Keratinocyte (primary cell): ENCODE measurements around the gene DCAF17. TPM values are rescaled to one million over a fixed set of nuclear protein-coding genes. Genes with fewer than 3 reads are reported as not detected.

Experiments
- DNase-seq: peaks from one replicate; pipeline ENCODE4 v3.0.0-alpha.2; 2011; ENCODE audit warnings: low read depth, missing footprints, low spot score
- FAIRE-seq: peaks from 2 replicates; lab custom pipeline; 2011; peaks lifted over from hg19 to GRCh38; lab: Jason Lieb, UNC
- H2AFZ ChIP-seq: 2 replicates; pipeline ENCODE4 v1.6.0; 2012; ENCODE audit warnings: low read length, control low read depth, inconsistent platforms; ENCODE audit not compliant: control insufficient read depth
- H3K27ac ChIP-seq: 2 replicates; pipeline ENCODE4 v1.5.1; 2011; ENCODE audit warnings: low read length; ENCODE audit not compliant: control insufficient read depth, insufficient read depth
- H3K27me3 ChIP-seq: 3 replicates; pipeline ENCODE4 v1.6.0; 2011; ENCODE audit warnings: low read length; ENCODE audit not compliant: control insufficient read depth, insufficient read depth; ENCODE audit errors: extremely low read depth
- H3K36me3 ChIP-seq, 2 experiments: 2 replicates in 1 of 2; 3 replicates in 1 of 2; pipeline ENCODE4 v1.5.1; 2011; ENCODE audit warnings: low read length in 2 of 2, mild to moderate bottlenecking in 1 of 2; ENCODE audit not compliant: control insufficient read depth in 2 of 2, insufficient read depth in 2 of 2; ENCODE audit errors: extremely low read depth in 1 of 2
- H3K4me1 ChIP-seq: 3 replicates; pipeline ENCODE4 v1.5.1; 2011; ENCODE audit warnings: low read length; ENCODE audit not compliant: control insufficient read depth, insufficient read depth; ENCODE audit errors: extremely low read depth
- H3K4me2 ChIP-seq: 3 replicates; pipeline ENCODE4 v1.6.0; 2011; ENCODE audit warnings: low read depth, low read length; ENCODE audit not compliant: control insufficient read depth, insufficient read depth; ENCODE audit errors: extremely low read depth
- H3K4me3 ChIP-seq, 3 experiments: fragments of 200-600 bp in 1 of 3; sonication (generic) in 1 of 3; 2 replicates in 2 of 3; 3 replicates in 1 of 3; pipeline ENCODE4 v1.5.1; 2011 to 2016; ENCODE audit warnings: low read length in 3 of 3, mild to moderate bottlenecking in 3 of 3, control low read depth in 2 of 3, inconsistent platforms in 1 of 3, low read depth in 1 of 3, mixed read lengths in 1 of 3, mixed run types in 1 of 3, moderate library complexity in 1 of 3; ENCODE audit not compliant: control insufficient read depth in 2 of 3, insufficient read depth in 2 of 3; ENCODE audit errors: extremely low read depth in 1 of 3
- H3K79me2 ChIP-seq: 2 replicates; pipeline ENCODE4 v1.6.0; 2012; ENCODE audit warnings: low read length; ENCODE audit not compliant: control insufficient read depth, insufficient read depth
- H3K9ac ChIP-seq: 3 replicates; pipeline ENCODE4 v1.6.0; 2011; ENCODE audit warnings: low read length; ENCODE audit not compliant: control insufficient read depth, insufficient read depth; ENCODE audit errors: extremely low read depth
- H3K9me1 ChIP-seq: 3 replicates; pipeline ENCODE4 v1.6.0; 2011; ENCODE audit warnings: low read length; ENCODE audit not compliant: control insufficient read depth, insufficient read depth; ENCODE audit errors: extremely low read depth
- H3K9me3 ChIP-seq: 2 replicates; pipeline ENCODE4 v1.5.1; 2012; ENCODE audit warnings: low read depth, low read length; ENCODE audit not compliant: control insufficient read depth
- H4K20me1 ChIP-seq: 3 replicates; pipeline ENCODE4 v1.6.0; 2011; ENCODE audit warnings: low read length; ENCODE audit not compliant: control insufficient read depth, insufficient read depth; ENCODE audit errors: extremely low read depth
- CTCF ChIP-seq, 3 experiments: IDR thresholded peaks in 1 of 3; conservative IDR thresholded peaks in 1 of 3; optimal IDR thresholded peaks in 1 of 3; 2 replicates in 2 of 3; 3 replicates in 1 of 3; pipeline versions ENCODE3 to v1.5.1; 2011; ENCODE audit warnings: low read length in 3 of 3, mild to moderate bottlenecking in 3 of 3, moderate library complexity in 2 of 3, control low read depth in 1 of 3, inconsistent platforms in 1 of 3; ENCODE audit not compliant: insufficient read depth in 2 of 3; ENCODE audit errors: extremely low read depth in 1 of 3
- EZH2 ChIP-seq: IDR thresholded peaks from one replicate; pipeline ENCODE4 v1.6.1; 2012; ENCODE audit warnings: inconsistent platforms, mild to moderate bottlenecking, low read length, moderate library complexity
- dilution Hi-C: fragments of 300-500 bp; cut with MboI; formaldehyde crosslinking; loops from one replicate; pipeline ENCODE4 v1.7.0; 2020; ENCODE audit warnings: low sequenced_read_pairs; ENCODE audit not compliant: extremely low pct_ligation_motif_present
- polyA plus RNA-seq, 5 experiments: library from polyadenylated mRNA; depleted of rRNA in 3 of 5; stranded (reverse) in 3 of 5; stranded (forward) in 1 of 5; unstranded in 1 of 5; fragments of >200 nt; gene quantifications; 1 replicate in 1 of 5; 2 replicates in 3 of 5; 3 replicates in 1 of 5; pipeline versions ENCODE4 v1.2.1 to v1.2.3, GENCODE V29; 2011 to 2012; ENCODE audit warnings: missing spikeins in 2 of 5, low read depth in 1 of 5, low replicate concordance in 1 of 5

Gene DCAF17
- polyA plus RNA-seq, 1 donor (not counting 4 experiments of a cell fraction or from before 2014, with no cell fraction given): 22.9 TPM

DNA sequence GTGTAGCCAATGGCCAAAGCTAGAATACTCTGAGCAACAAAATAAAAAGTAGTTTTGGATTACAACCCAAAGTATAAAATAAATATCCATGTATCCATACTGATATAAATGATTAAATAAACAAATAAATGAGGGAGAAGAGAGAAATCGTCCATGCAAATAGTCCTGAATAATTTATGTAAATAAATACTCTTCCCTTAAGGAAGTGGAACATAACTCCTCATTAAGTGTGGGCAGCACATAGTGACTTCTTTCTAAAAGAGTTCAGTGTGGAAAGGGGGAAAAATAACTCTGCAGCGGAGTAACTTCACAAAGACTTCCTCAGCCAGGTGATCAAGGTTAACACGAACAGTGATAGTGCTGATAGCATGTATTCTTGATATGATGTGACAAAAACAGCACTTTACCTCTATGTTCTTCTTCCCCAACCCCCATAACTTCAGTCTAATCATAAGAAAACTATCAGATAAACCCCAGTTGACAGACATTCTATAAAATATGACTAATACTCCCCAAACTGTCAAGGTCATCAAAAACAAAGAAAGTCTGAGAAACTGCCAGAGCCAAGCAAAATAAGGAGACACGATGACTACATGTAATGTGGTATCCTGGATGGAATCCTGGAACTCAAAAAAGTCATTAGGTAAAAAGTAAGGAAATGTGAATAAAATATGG, 31.0 kb upstream of the DCAF17 start:
- TF ChIP-seq CTCF (optimal IDR thresholded peaks at IDR 0.05 in 1 of 3, IDR thresholded peaks at IDR 0.05 in 1 of 3, conservative IDR thresholded peaks at IDR 0.05 in 1 of 3; ENCODE audit: extremely low read depth in 1 of 3, insufficient read depth in 2 of 3, low read length in 3 of 3): no peak
- TF ChIP-seq EZH2: no peak
- no peak overlapping the region for H3K4me2 ChIP-seq
- peaks cover 79% of the 10 kb centered on the region for H3K79me2 ChIP-seq
- no peak overlapping the region for H2AFZ ChIP-seq
- no peaks in the 10 kb centered on the region for H4K20me1 ChIP-seq
- no peak overlapping the region for H3K9ac ChIP-seq
- no peaks in the 10 kb centered on the region for H3K27me3 ChIP-seq
- DNase-seq (no peak), FAIRE-seq (no peak)
- no peaks in the 10 kb centered on the region for H3K9me1 ChIP-seq
- peaks cover 19% of the 10 kb centered on the region for H3K4me1 ChIP-seq
- no peak overlapping the region for H3K27ac ChIP-seq
- H3K9me3 ChIP-seq: peaks cover 5% of the 10 kb centered on the region
- H3K4me3 ChIP-seq: no peak overlapping the region
- dilution Hi-C loops: no loop called here
- H3K36me3 ChIP-seq: peaks cover 5 to 9% of the 10 kb centered on the region in 2 experiments

DNA sequence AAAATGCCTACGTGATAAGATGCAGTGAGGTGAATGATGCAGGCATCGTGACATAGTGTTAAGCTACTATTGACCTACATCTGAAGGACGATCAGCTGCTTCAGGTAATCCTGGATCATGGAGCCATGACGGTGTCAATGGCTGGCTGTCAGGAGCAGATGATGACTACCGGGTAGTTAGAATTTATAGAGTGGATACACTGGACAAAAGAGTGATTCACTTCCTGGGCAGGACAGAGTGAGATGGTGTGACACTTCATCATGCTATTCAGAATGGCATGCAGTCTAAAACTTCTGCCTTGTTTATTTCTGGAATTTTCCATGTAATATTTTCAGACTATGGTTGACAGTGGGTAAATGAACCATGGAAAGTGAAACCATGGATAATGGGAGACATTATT, 29.8 kb upstream of the DCAF17 start:
- TF ChIP-seq EZH2 (no peak), CTCF (optimal IDR thresholded peaks at IDR 0.05 in 1 of 3, IDR thresholded peaks at IDR 0.05 in 1 of 3, conservative IDR thresholded peaks at IDR 0.05 in 1 of 3; ENCODE audit: extremely low read depth in 1 of 3, insufficient read depth in 2 of 3, low read length in 3 of 3) (no peak)
- Histone ChIP-seq H3K4me1 (peaks cover 26% of the 10 kb centered on the region), H3K36me3 (peaks cover 5 to 9% of the 10 kb centered on the region in 2 experiments), H3K79me2 (peaks cover 78% of the 10 kb centered on the region), H3K4me3 (no peak overlapping the region), H3K9me3 (peaks cover 5% of the 10 kb centered on the region), H4K20me1 (no peaks in the 10 kb centered on the region), H3K27me3 (no peaks in the 10 kb centered on the region), H3K4me2 (peak overlapping the region; percentile 51), H2AFZ (peak overlapping the region; percentile 52), H3K27ac (peak overlapping the region; percentile 49), H3K9me1 (no peaks in the 10 kb centered on the region), H3K9ac (no peak overlapping the region)
- DNase-seq: no peak
- peak; percentile 90 for FAIRE-seq
- dilution Hi-C loops: no loop called here
